RWPE2 (cell line): ENCODE measurements around the gene MRGPRX2.
A peak's percentile ranks its signal among the peaks of the same experiment; 100 is the strongest.

ENCODE experiments used
- ATAC-seq: fragments of 200-7000 bp; cut with Tn5 transposase; 3 replicates; pipeline ENCODE4 v1.9.1; 2021; ENCODE audit warnings: low read depth
- DNase-seq: peaks from one replicate; pipeline ENCODE4 v3.0.0-alpha.2; 2020; ENCODE audit warnings: low spot score
- H3K27ac ChIP-seq: fragments of 450-650 bp; 2 replicates; pipeline ENCODE4 v1.5.1; 2017; ENCODE audit warnings: mild to moderate bottlenecking; ENCODE audit not compliant: poor library complexity, severe bottlenecking
- H3K27me3 ChIP-seq: fragments of 250-450 bp; sonication (Bioruptor Pico); 2 replicates; pipeline ENCODE4 v1.5.1; 2021; ENCODE audit warnings: mild to moderate bottlenecking, moderate library complexity; ENCODE audit not compliant: insufficient read depth, poor library complexity, severe bottlenecking
- H3K36me3 ChIP-seq: fragments of 250-450 bp; sonication (Bioruptor Pico); 2 replicates; pipeline ENCODE4 v1.5.1; 2020; ENCODE audit warnings: low read depth, mild to moderate bottlenecking, moderate library complexity
- H3K4me1 ChIP-seq: fragments of 250-450 bp; sonication (Bioruptor Pico); 2 replicates; pipeline ENCODE4 v1.5.1; 2021; ENCODE audit warnings: mild to moderate bottlenecking, moderate library complexity; ENCODE audit not compliant: insufficient read depth, poor library complexity, severe bottlenecking
- H3K4me3 ChIP-seq: fragments of 250-450 bp; sonication (Bioruptor Pico); 2 replicates; pipeline ENCODE4 v1.5.1; 2021; ENCODE audit warnings: mild to moderate bottlenecking, moderate library complexity; ENCODE audit not compliant: severe bottlenecking
- H3K9me3 ChIP-seq: fragments of 250-450 bp; sonication (Bioruptor Pico); 2 replicates; pipeline ENCODE4 v1.5.1; 2021; ENCODE audit warnings: mild to moderate bottlenecking, moderate library complexity; ENCODE audit not compliant: severe bottlenecking
- CTCF ChIP-seq: fragments of 450-650 bp; IDR thresholded peaks from one replicate; pipeline ENCODE4 v1.5.1; 2017; ENCODE audit warnings: mild to moderate bottlenecking, moderate library complexity; ENCODE audit not compliant: poor library complexity, severe bottlenecking

MRGPRX2 gene

GRCh38 chr11:19087658-19088057 lies 27.1 kb upstream of the MRGPRX2 start:
- ATAC-seq (peak; percentile 92), DNase-seq (peak; percentile 71)
- Histone ChIP-seq H3K4me3 (no peak overlapping the region), H3K27ac (peak overlapping the region; percentile 83), H3K4me1 (peaks cover 26% of the 10 kb centered on the region), H3K27me3 (no peaks in the 10 kb centered on the region), H3K9me3 (no peaks in the 10 kb centered on the region), H3K36me3 (no peaks in the 10 kb centered on the region)
- no peak for TF ChIP-seq CTCF

GRCh38 chr11:19084661-19085315 lies 24.3 kb upstream of the MRGPRX2 start:
- Histone ChIP-seq H3K4me3 (no peak overlapping the region), H3K27ac (no peak overlapping the region), H3K4me1 (peaks cover 37% of the 10 kb centered on the region), H3K9me3 (no peaks in the 10 kb centered on the region), H3K27me3 (no peaks in the 10 kb centered on the region), H3K36me3 (no peaks in the 10 kb centered on the region)
- TF ChIP-seq CTCF, result no peak
- DNase-seq, result no peak
- no peak for ATAC-seq

- Histone ChIP-seq H3K27ac (no peak overlapping the region), H3K36me3 (no peaks in the 10 kb centered on the region), H3K9me3 (no peaks in the 10 kb centered on the region), H3K4me1 (peaks cover 31% of the 10 kb centered on the region), H3K27me3 (no peaks in the 10 kb centered on the region), H3K4me3 (no peak overlapping the region)
- DNase-seq (no peak), ATAC-seq (no peak)
- TF ChIP-seq CTCF, result no peak
Measured at GRCh38 chr11:19083166-19083565, 22.6 kb upstream of the MRGPRX2 start.

- peak overlapping the region; percentile 82 for H3K27ac ChIP-seq
- H3K36me3 ChIP-seq, result no peaks in the 10 kb centered on the region
- H3K4me3 ChIP-seq, result no peak overlapping the region
- ATAC-seq, result no peak; the same call in 1 of the 3 replicates
- H3K9me3 ChIP-seq, result no peaks in the 10 kb centered on the region
- no peak for DNase-seq
- H3K4me1 ChIP-seq, result peaks cover 20% of the 10 kb centered on the region
- H3K27me3 ChIP-seq, result no peaks in the 10 kb centered on the region
- no peak for TF ChIP-seq CTCF
Measured at GRCh38 chr11:19080579-19080993, 20.1 kb upstream of the MRGPRX2 start.

GRCh38 chr11:19079643-19080440 lies 19.3 kb upstream of the MRGPRX2 start:
- no peak overlapping the region for H3K4me3 ChIP-seq
- ATAC-seq (peak; percentile 92), DNase-seq (peak; percentile 91)
- no peaks in the 10 kb centered on the region for H3K9me3 ChIP-seq
- no peaks in the 10 kb centered on the region for H3K36me3 ChIP-seq
- peaks cover 20% of the 10 kb centered on the region for H3K4me1 ChIP-seq
- H3K27ac ChIP-seq, result peak overlapping the region; percentile 82
- no peaks in the 10 kb centered on the region for H3K27me3 ChIP-seq
- TF ChIP-seq CTCF, result no peak
